Trophoblast cell (in vitro differentiated cells and primary cell): Measurements from ENCODE around the gene ALG14.

Experiments used
- DNase-seq, 2 donors: peaks; one replicate each; pipeline ENCODE4 v3.0.0-alpha.2; 2016
- H2AFZ ChIP-seq: 2 replicates; pipeline ENCODE4 v1.6.1; 2013; ENCODE audit warnings: low read length, moderate library complexity, mild to moderate bottlenecking; ENCODE audit not compliant: insufficient read depth, poor library complexity
- H2AK5ac ChIP-seq: 2 replicates; pipeline ENCODE4 v1.6.1; 2013; ENCODE audit warnings: mild to moderate bottlenecking, low read length
- H2BK120ac ChIP-seq: 2 replicates; pipeline ENCODE4 v1.6.1; 2013; ENCODE audit warnings: low read length, mild to moderate bottlenecking, moderate library complexity; ENCODE audit not compliant: insufficient read depth, poor library complexity
- H2BK12ac ChIP-seq: 2 replicates; pipeline ENCODE4 v1.6.1; 2013; ENCODE audit warnings: mild to moderate bottlenecking, low read length, moderate library complexity
- H2BK5ac ChIP-seq: 2 replicates; pipeline ENCODE4 v1.6.1; 2013; ENCODE audit warnings: low read length, low read depth, moderate library complexity, mild to moderate bottlenecking; ENCODE audit not compliant: poor library complexity
- H3K14ac ChIP-seq: 2 replicates; pipeline ENCODE4 v1.6.1; 2013; ENCODE audit warnings: mild to moderate bottlenecking, low read length
- H3K18ac ChIP-seq: 2 replicates; pipeline ENCODE4 v1.6.1; 2013; ENCODE audit warnings: mild to moderate bottlenecking, low read length
- H3K23ac ChIP-seq: 2 replicates; pipeline ENCODE4 v1.6.1; 2013; ENCODE audit warnings: low read length
- H3K27ac ChIP-seq: 2 replicates; pipeline ENCODE4 v1.5.1; 2013; ENCODE audit warnings: low read depth, mild to moderate bottlenecking, inconsistent platforms, low read length, moderate library complexity
- H3K27me3 ChIP-seq: 2 replicates; pipeline ENCODE4 v1.6.1; 2013; ENCODE audit warnings: inconsistent platforms, mild to moderate bottlenecking, low read length, moderate library complexity; ENCODE audit not compliant: insufficient read depth
- H3K36me3 ChIP-seq, 2 experiments: 1 replicate in 1 of 2; 2 replicates in 1 of 2; pipeline ENCODE4 v1.6.1; 2013; ENCODE audit warnings: low read length in 2 of 2, mild to moderate bottlenecking in 2 of 2, moderate library complexity in 1 of 2; ENCODE audit not compliant: insufficient read depth in 2 of 2, control insufficient read depth in 1 of 2
- H3K4ac ChIP-seq: 2 replicates; pipeline ENCODE4 v1.6.1; 2013; ENCODE audit warnings: low read depth, mild to moderate bottlenecking, low read length, moderate library complexity
- H3K4me1 ChIP-seq, 2 experiments: 1 replicate in 1 of 2; 2 replicates in 1 of 2; pipeline ENCODE4 v1.6.1; 2013; ENCODE audit warnings: low read length in 2 of 2, mild to moderate bottlenecking in 2 of 2, moderate library complexity in 1 of 2; ENCODE audit not compliant: insufficient read depth in 2 of 2, control insufficient read depth in 1 of 2
- H3K4me2 ChIP-seq: 2 replicates; pipeline ENCODE4 v1.6.1; 2013; ENCODE audit warnings: inconsistent platforms, mild to moderate bottlenecking, low read length, moderate library complexity
- H3K4me3 ChIP-seq: 2 replicates; pipeline ENCODE4 v1.5.1; 2013; ENCODE audit warnings: mild to moderate bottlenecking, low read depth, low read length, inconsistent platforms
- H3K79me1 ChIP-seq: one replicate; pipeline ENCODE4 v1.6.1; 2013; ENCODE audit warnings: low read length
- H3K79me2 ChIP-seq: 2 replicates; pipeline ENCODE4 v1.6.1; 2013; ENCODE audit warnings: low read length, mild to moderate bottlenecking; ENCODE audit not compliant: control insufficient read depth, insufficient read depth, poor library complexity
- H3K9ac ChIP-seq: 2 replicates; pipeline ENCODE4 v1.6.1; 2013; ENCODE audit warnings: mild to moderate bottlenecking, low read length
- H3K9me3 ChIP-seq: 2 replicates; pipeline ENCODE4 v1.6.1; 2013; ENCODE audit warnings: low read depth, mild to moderate bottlenecking, control low read depth, inconsistent platforms, low read length; ENCODE audit not compliant: insufficient read depth
- H4K12ac ChIP-seq: 2 replicates; pipeline ENCODE4 v1.6.1; 2013; ENCODE audit warnings: low read depth, mild to moderate bottlenecking, low read length, moderate library complexity
- H4K8ac ChIP-seq: 2 replicates; pipeline ENCODE4 v1.6.1; 2013; ENCODE audit warnings: low read depth, mild to moderate bottlenecking, low read length, moderate library complexity
- H4K91ac ChIP-seq: one replicate; pipeline ENCODE4 v1.6.1; 2013; ENCODE audit warnings: low read depth, mild to moderate bottlenecking, low read length, moderate library complexity
- WGBS: extraction: QIAGEN DNeasy Blood & Tissue Kit; methylation state at CpG from one replicate; pipeline ENCODE4 v1.1.7; 2013; ENCODE audit warnings: missing lambda C conversion rate; ENCODE audit not compliant: insufficient read length, insufficient coverage; ENCODE audit errors: extremely low coverage; 5-methylcytosine and 5-hydroxymethylcytosine counted together

Gene ALG14

DNA sequence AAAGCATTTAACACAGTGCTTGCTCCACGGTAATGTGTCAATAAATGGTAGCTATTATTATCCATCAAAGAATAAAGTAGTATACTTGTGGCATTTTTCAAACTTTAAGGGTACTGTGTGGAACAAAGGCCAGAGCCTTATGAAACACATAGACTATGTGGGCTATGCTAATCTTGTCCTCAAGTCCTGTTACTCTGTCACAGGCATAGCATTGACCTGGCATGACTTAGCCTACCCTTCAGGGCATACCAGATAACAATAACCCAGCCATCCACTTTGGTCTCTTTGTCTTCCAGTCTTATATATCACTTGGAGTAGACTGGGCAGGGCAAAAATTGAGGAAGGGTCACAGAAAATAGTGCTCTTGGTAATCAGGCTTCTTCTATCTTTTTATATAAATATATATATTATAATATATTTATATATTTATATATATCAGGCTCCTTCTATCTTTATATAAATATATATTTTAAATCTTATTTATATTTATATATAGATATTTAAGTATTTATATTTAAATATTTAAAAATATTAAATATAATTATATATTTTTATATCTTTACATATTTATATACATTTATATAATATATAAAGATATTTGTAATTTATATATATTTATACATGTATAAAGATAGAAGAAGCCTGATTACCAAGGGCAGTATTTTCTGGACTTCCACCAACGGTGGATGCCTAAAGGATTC lies 79.7 kb downstream of the ALG14 start:
- no CpG with 5 or more reads among the region's 2 CpGs for WGBS
- Histone ChIP-seq H3K9me3 (peaks cover 2% of the 10 kb centered on the region), H4K91ac (no peak overlapping the region), H2BK120ac (no peak overlapping the region), H3K27me3 (no peaks in the 10 kb centered on the region), H2AFZ (no peak overlapping the region), H3K4me1 (peaks cover 3 to 11% of the 10 kb centered on the region in 2 experiments), H3K4me2 (no peak overlapping the region), H2BK12ac (no peak overlapping the region), H3K79me1 (no peaks in the 10 kb centered on the region), H3K4me3 (no peak overlapping the region), H3K36me3 (no peaks in the 10 kb centered on the region), H3K18ac (no peak overlapping the region), H4K8ac (no peak overlapping the region), H2AK5ac (no peak overlapping the region), H3K4ac (no peak overlapping the region), H3K14ac (no peak overlapping the region), H4K12ac (no peak overlapping the region), H3K9ac (peak overlapping the region; percentile 59), H3K23ac (no peak overlapping the region), H3K79me2 (no peaks in the 10 kb centered on the region), H3K27ac (no peak overlapping the region), H2BK5ac (no peak overlapping the region)
- peak; percentile 10 to 48 for DNase-seq

DNA sequence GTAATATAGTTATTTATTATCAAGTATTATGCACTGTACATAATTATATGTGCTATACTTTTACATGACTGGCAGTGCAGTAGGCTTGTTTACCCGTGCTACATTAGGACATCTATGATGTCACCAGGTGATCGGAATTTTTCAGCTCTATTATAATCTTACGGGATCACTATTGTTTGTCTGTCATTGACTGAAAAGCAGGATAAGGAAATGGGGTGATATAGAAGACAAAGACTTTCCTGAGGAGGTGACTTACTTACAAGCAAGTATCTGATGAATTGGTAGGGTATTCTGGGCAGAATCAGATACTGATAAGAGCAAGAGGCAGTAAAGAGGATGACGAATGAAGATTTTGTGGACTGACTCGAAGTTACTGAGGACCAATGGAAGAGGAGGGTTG lies 80.6 kb downstream of the ALG14 start:
- no peak overlapping the region for H4K91ac ChIP-seq
- no peak overlapping the region for H3K18ac ChIP-seq
- H2AFZ ChIP-seq, result no peak overlapping the region
- H3K23ac ChIP-seq, result no peak overlapping the region
- H2AK5ac ChIP-seq, result no peak overlapping the region
- H3K4me2 ChIP-seq, result no peak overlapping the region
- H3K4me1 ChIP-seq, result peaks cover 3 to 11% of the 10 kb centered on the region in 2 experiments
- WGBS, result no CpG with 5 or more reads among the region's 5 CpGs
- no peaks in the 10 kb centered on the region for H3K79me2 ChIP-seq
- no peak overlapping the region for H4K12ac ChIP-seq
- H3K14ac ChIP-seq, result no peak overlapping the region
- no peak overlapping the region for H3K4me3 ChIP-seq
- no peak overlapping the region for H2BK12ac ChIP-seq
- no peak overlapping the region for H3K9ac ChIP-seq
- H3K36me3 ChIP-seq, result no peaks in the 10 kb centered on the region
- no peak overlapping the region for H3K4ac ChIP-seq
- no peaks in the 10 kb centered on the region for H3K27me3 ChIP-seq
- H2BK120ac ChIP-seq, result no peak overlapping the region
- no peak for DNase-seq
- H3K9me3 ChIP-seq, result peaks cover 2% of the 10 kb centered on the region
- H4K8ac ChIP-seq, result no peak overlapping the region
- no peaks in the 10 kb centered on the region for H3K79me1 ChIP-seq
- no peak overlapping the region for H2BK5ac ChIP-seq
- H3K27ac ChIP-seq, result no peak overlapping the region

DNA sequence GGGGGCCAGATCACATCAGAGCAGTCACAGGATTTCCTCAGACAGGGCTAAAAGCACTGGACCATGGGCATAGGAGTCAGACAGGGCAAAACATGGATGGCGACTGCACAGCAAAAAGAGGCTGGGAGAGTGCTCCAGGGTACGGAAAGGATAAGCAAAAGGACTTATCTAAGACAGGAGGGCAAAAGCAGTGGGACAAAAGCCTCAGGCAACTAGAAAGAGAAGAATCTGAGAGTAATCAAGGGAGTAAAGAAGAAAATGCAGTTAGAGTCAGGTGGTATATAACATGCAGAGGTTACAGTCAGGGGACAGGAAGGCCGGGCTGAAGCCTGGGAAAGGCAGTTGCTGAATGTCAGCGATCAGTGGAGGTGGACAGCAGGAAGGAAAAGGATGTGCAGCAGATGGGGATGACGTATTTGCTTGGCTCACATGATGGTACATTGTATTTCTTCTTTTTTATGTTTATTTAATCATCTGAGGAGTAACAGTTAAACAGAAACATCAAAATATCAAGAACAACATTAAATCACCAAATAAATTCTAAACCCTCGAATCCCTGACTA lies 82.8 kb downstream of the ALG14 start:
- H3K27me3 ChIP-seq, result no peaks in the 10 kb centered on the region
- peaks cover 6 to 11% of the 10 kb centered on the region in 2 experiments for H3K4me1 ChIP-seq
- H3K4me3 ChIP-seq, result no peak overlapping the region
- H4K12ac ChIP-seq, result no peak overlapping the region
- H3K18ac ChIP-seq, result no peak overlapping the region
- no peak overlapping the region for H2AFZ ChIP-seq
- no peak overlapping the region for H3K9ac ChIP-seq
- peaks cover 2% of the 10 kb centered on the region for H3K9me3 ChIP-seq
- H3K27ac ChIP-seq, result no peak overlapping the region
- H3K36me3 ChIP-seq, result no peaks in the 10 kb centered on the region
- no peak for DNase-seq
- no peak overlapping the region for H2BK5ac ChIP-seq
- no peak overlapping the region for H3K4ac ChIP-seq
- no peak overlapping the region for H2BK120ac ChIP-seq
- no peak overlapping the region for H4K8ac ChIP-seq
- H3K14ac ChIP-seq, result no peak overlapping the region
- no peaks in the 10 kb centered on the region for H3K79me2 ChIP-seq
- no peak overlapping the region for H3K23ac ChIP-seq
- no CpG with 5 or more reads among the region's 6 CpGs for WGBS
- no peak overlapping the region for H2AK5ac ChIP-seq
- H2BK12ac ChIP-seq, result no peak overlapping the region
- no peak overlapping the region for H3K4me2 ChIP-seq
- H4K91ac ChIP-seq, result no peak overlapping the region
- no peaks in the 10 kb centered on the region for H3K79me1 ChIP-seq

DNA sequence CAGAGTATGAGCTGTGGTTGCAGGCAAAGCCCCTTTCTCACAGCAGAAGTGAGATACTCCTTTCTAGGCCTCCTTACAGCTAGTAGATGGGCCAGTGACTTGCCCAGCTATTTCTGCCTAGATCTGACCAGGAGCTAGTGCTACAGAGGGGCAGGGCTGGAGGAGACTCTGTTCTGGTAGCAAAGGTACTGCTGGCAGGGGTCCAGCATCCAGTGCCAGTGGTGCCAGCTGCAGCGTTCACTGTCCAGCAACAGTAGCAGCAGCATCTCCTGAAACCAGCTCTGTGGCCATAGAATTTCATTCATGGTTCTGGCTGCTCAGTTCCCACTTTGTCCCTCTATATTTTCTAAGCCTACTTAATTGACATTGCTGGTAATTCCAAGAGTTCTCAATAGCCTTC lies 83.4 kb downstream of the ALG14 start:
- Histone ChIP-seq H3K4me1 (peaks cover 6 to 11% of the 10 kb centered on the region in 2 experiments), H3K14ac (no peak overlapping the region), H3K79me2 (no peaks in the 10 kb centered on the region), H4K12ac (no peak overlapping the region), H3K9ac (no peak overlapping the region), H2BK12ac (no peak overlapping the region), H2BK120ac (no peak overlapping the region), H3K9me3 (peaks cover 2% of the 10 kb centered on the region), H3K4me3 (no peak overlapping the region), H3K23ac (no peak overlapping the region), H3K4ac (no peak overlapping the region), H2AK5ac (no peak overlapping the region), H3K27me3 (no peaks in the 10 kb centered on the region), H3K4me2 (no peak overlapping the region), H4K8ac (no peak overlapping the region), H3K27ac (no peak overlapping the region), H2AFZ (no peak overlapping the region), H4K91ac (no peak overlapping the region), H3K79me1 (no peaks in the 10 kb centered on the region), H3K18ac (no peak overlapping the region), H2BK5ac (no peak overlapping the region), H3K36me3 (no peaks in the 10 kb centered on the region)
- DNase-seq, result no peak
- WGBS, result no CpG with 5 or more reads among the region's 1 CpG
